Measurements from ENCODE around the gene FHIP1A. TPM values are rescaled to one million over a fixed set of nuclear protein-coding genes. Genes with fewer than 3 reads are reported as not detected.

The FHIP1A gene
- total RNA-seq: 10 to 100 TPM; 37.7 to 46.7 (median 44.9) TPM
- polyA plus RNA-seq: 10 to 100 TPM in 1 of 3 donors, 1 to 10 TPM in 1, under 1 TPM in 1; 0.51 to 20.5 (median 5.0) TPM
- long read RNA-seq, donor 1, partial matches to known transcripts: 2 of 2 reads
- long read RNA-seq, donor 1, other reads (novel, unspliced or antisense): 0 of 2 reads
- long read RNA-seq, donor 2, partial matches to known transcripts: 2 of 4 reads
- long read RNA-seq, donor 2, other reads (novel, unspliced or antisense): 2 of 4 reads

GRCh38 chr4:151408630-151409469 is at the start of gene FHIP1A:
TSS of gene FHIP1A (plus strand) at chr4:151409176. CDS start at chr4:151566260, 157,084 bp downstream.
- ATAC-seq (peak; percentile 82 to 92 (median 85)), DNase-seq (peak; percentile 78 to 93)
- 4 to 9% (median 7%) methylated on average over 50 to 78 of the region's 84 CpGs for WGBS, 3 donors
- intact Hi-C loops (cut with DNase I): loop anchor here (5.0 to 10.0 kb wide), 3 partner anchors 47 to 196 kb away; no protein-coding TSS in a partner anchor
- peaks cover 12% of the 10 kb centered on the region for H3K4me1 ChIP-seq
- peak within 1 kb of the TSS; percentile 85 for H3K27ac ChIP-seq
- H3K27me3 ChIP-seq (ENCODE audit: insufficient read depth in 3 of 3, low read length in 2 of 3): no peaks in the 10 kb centered on the region
- peak; percentile 19 for TF ChIP-seq CTCF (IDR thresholded peaks at IDR 0.05)
- peak within 1 kb of the TSS; percentile 74 for H3K4me3 ChIP-seq
- no peaks in the 10 kb centered on the region for H3K9me3 ChIP-seq
- H3K36me3 ChIP-seq (ENCODE audit: insufficient read depth in 1 of 2, low read depth in 1 of 2): no peaks in the 10 kb centered on the region

- Histone ChIP-seq H3K4me3 (no peak overlapping the region), H3K27me3 (ENCODE audit: insufficient read depth in 3 of 3, low read length in 2 of 3) (no peaks in the 10 kb centered on the region), H3K36me3 (ENCODE audit: insufficient read depth in 1 of 2, low read depth in 1 of 2) (no peaks in the 10 kb centered on the region), H3K27ac (no peak overlapping the region), H3K9me3 (no peaks in the 10 kb centered on the region), H3K4me1 (peaks cover 3% of the 10 kb centered on the region)
- no peak for TF ChIP-seq CTCF (IDR thresholded peaks at IDR 0.05)
- ATAC-seq (no peak), DNase-seq (no peak)
- intact Hi-C loops (cut with DNase I): no loop called here
- WGBS, 3 donors: 71 to 81% (median 76%) methylated on average over 4 of the region's 4 CpGs
Observed at GRCh38 chr4:151359576-151359975, 49.4 kb upstream of the FHIP1A start.

- no peak overlapping the region for H3K4me3 ChIP-seq
- no peaks in the 10 kb centered on the region for H3K9me3 ChIP-seq
- intact Hi-C loops (cut with DNase I): loop anchor here (5.0 to 10.0 kb wide), 6 partner anchors 46 to 254 kb away; partner anchors contain the start of genes PRSS48 (in 2 of the 2) and FHIP1A (in 1 of the 2)
- H3K4me1 ChIP-seq: peaks cover 3% of the 10 kb centered on the region
- no peak overlapping the region for H3K27ac ChIP-seq
- TF ChIP-seq CTCF (IDR thresholded peaks at IDR 0.05): no peak
- no peaks in the 10 kb centered on the region for H3K27me3 ChIP-seq (ENCODE audit: insufficient read depth in 3 of 3, low read length in 2 of 3)
- no peaks in the 10 kb centered on the region for H3K36me3 ChIP-seq (ENCODE audit: insufficient read depth in 1 of 2, low read depth in 1 of 2)
- DNase-seq (no peak), ATAC-seq (no peak)
- WGBS, 3 donors: 93 to 99% (median 97%) methylated on average over 2 of the region's 2 CpGs
Observed at GRCh38 chr4:151361126-151361525, 47.9 kb upstream of the FHIP1A start.

- ATAC-seq (no peak), DNase-seq (no peak)
- no peaks in the 10 kb centered on the region for H3K9me3 ChIP-seq
- no peak overlapping the region for H3K27ac ChIP-seq
- H3K27me3 ChIP-seq (ENCODE audit: insufficient read depth in 3 of 3, low read length in 2 of 3): no peaks in the 10 kb centered on the region
- no peak for TF ChIP-seq CTCF (IDR thresholded peaks at IDR 0.05)
- intact Hi-C loops (cut with DNase I): loop anchor here (5.0 to 10.0 kb wide), 6 partner anchors 45 to 253 kb away; partner anchors contain the start of genes PRSS48 (in 2 of the 2) and FHIP1A (in 1 of the 2)
- peaks cover 3% of the 10 kb centered on the region for H3K4me1 ChIP-seq
- no peak overlapping the region for H3K4me3 ChIP-seq
- no peaks in the 10 kb centered on the region for H3K36me3 ChIP-seq (ENCODE audit: insufficient read depth in 1 of 2, low read depth in 1 of 2)
- 90 to 93% (median 92%) methylated on average over 13 of the region's 13 CpGs for WGBS, 3 donors
Observed at GRCh38 chr4:151361966-151362365, 47.0 kb upstream of the FHIP1A start.

Measured in psoas muscle (tissue), 8 donors.